H1 (cell line): ENCODE data around the gene CEBPA. TPM values are rescaled to one million over a fixed set of nuclear protein-coding genes. Genes with fewer than 3 reads are reported as not detected.

ENCODE experiments used
- CTCF ChIA-PET: fragments of 300-600 bp; sonication (Branson Sonifier 250); formaldehyde crosslinking; loops from one replicate; lab custom pipeline; 2021; ENCODE audit not compliant: partially characterized antibody; lab: Charles Lee
- POLR2A ChIA-PET: fragments of 300-600 bp; sonication (Branson Sonifier 250); formaldehyde crosslinking; loops from one replicate; lab custom pipeline; 2021; ENCODE audit warnings: inconsistent platforms; ENCODE audit not compliant: partially characterized antibody; lab: Charles Lee
- DNase-seq, 2 experiments: peaks; one replicate each; pipeline versions ENCODE4 v3.0.0 to v3.0.0-alpha.2; 2010 to 2022; ENCODE audit warnings: low spot score in 2 of 2, low read depth in 1 of 2, mixed read lengths in 1 of 2
- FAIRE-seq: peaks from 2 replicates; lab custom pipeline; 2011; peaks lifted over from hg19 to GRCh38; lab: Jason Lieb, UNC
- H2AFZ ChIP-seq: 2 replicates; pipeline ENCODE4 v1.8.1; 2012; ENCODE audit warnings: low read length, inconsistent platforms
- H2AK5ac ChIP-seq: 2 replicates; pipeline ENCODE4 v1.6.1; 2013; ENCODE audit warnings: low read depth, low read length
- H2BK120ac ChIP-seq: replicated peaks from 2 replicates; pipeline ENCODE3; 2013; ENCODE audit warnings: low read depth, low read length, inconsistent platforms
- H2BK12ac ChIP-seq: 2 replicates; pipeline ENCODE4 v1.6.1; 2013; ENCODE audit warnings: low read depth, low read length
- H2BK15ac ChIP-seq: 2 replicates; pipeline ENCODE4 v1.6.1; 2013; ENCODE audit warnings: low read length
- H2BK20ac ChIP-seq: 2 replicates; pipeline ENCODE4 v1.6.1; 2013; ENCODE audit warnings: low read length
- H2BK5ac ChIP-seq: 2 replicates; pipeline ENCODE4 v1.6.1; 2013; ENCODE audit warnings: low read depth, low read length
- H3K14ac ChIP-seq: 2 replicates; pipeline ENCODE4 v1.6.1; 2013; ENCODE audit warnings: inconsistent platforms; ENCODE audit not compliant: insufficient read length
- H3K18ac ChIP-seq: 2 replicates; pipeline ENCODE4 v1.6.1; 2013; ENCODE audit warnings: low read length; ENCODE audit errors: extremely low read depth
- H3K23ac ChIP-seq: 2 replicates; pipeline ENCODE4 v1.6.1; 2013; ENCODE audit warnings: inconsistent platforms; ENCODE audit not compliant: insufficient read length
- H3K23me2 ChIP-seq: 2 replicates; pipeline ENCODE4 v1.6.1; 2013; ENCODE audit warnings: low read depth, low read length
- H3K27ac ChIP-seq: 2 replicates; pipeline ENCODE4 v1.6.1; 2011; ENCODE audit warnings: low read depth, low read length, inconsistent platforms
- H3K27me3 ChIP-seq, 4 experiments: replicated peaks in 1 of 4; 1 replicate in 1 of 4; 2 replicates in 3 of 4; pipeline versions ENCODE4 v1.6.1 to v1.8.1; 2011 to 2013; ENCODE audit warnings: low read length in 3 of 4, mild to moderate bottlenecking in 3 of 4, inconsistent platforms in 2 of 4, mixed read lengths in 2 of 4, moderate library complexity in 1 of 4; ENCODE audit not compliant: control insufficient read depth in 3 of 4, insufficient read depth in 3 of 4; ENCODE audit errors: extremely low read depth in 1 of 4
- H3K36me3 ChIP-seq, 4 experiments: 2 replicates each; pipeline versions ENCODE4 v1.6.1 to v1.8.1; 2011 to 2013; ENCODE audit warnings: mild to moderate bottlenecking in 4 of 4, low read length in 3 of 4, moderate library complexity in 2 of 4, control low read depth in 1 of 4, inconsistent platforms in 1 of 4; ENCODE audit not compliant: insufficient read depth in 4 of 4, control insufficient read depth in 2 of 4
- H3K4ac ChIP-seq: replicated peaks from 2 replicates; pipeline ENCODE3; 2013; ENCODE audit warnings: low read length, low read depth, mixed read lengths, inconsistent platforms; ENCODE audit not compliant: insufficient read length
- H3K4me1 ChIP-seq, 4 experiments: replicated peaks in 1 of 4; 1 replicate in 1 of 4; 2 replicates in 3 of 4; pipeline versions ENCODE4 v1.6.1 to v1.8.1; 2011 to 2013; ENCODE audit warnings: low read length in 3 of 4, inconsistent platforms in 2 of 4, mixed read lengths in 1 of 4; ENCODE audit not compliant: insufficient read depth in 4 of 4, control insufficient read depth in 3 of 4
- H3K4me2 ChIP-seq, 2 experiments: 2 replicates each; pipeline versions ENCODE4 v1.6.1 to v1.8.1; 2011 to 2013; ENCODE audit warnings: low read depth in 2 of 2, low read length in 2 of 2, control low read depth in 1 of 2, inconsistent platforms in 1 of 2, mild to moderate bottlenecking in 1 of 2; ENCODE audit not compliant: insufficient read depth in 1 of 2
- H3K4me3 ChIP-seq, 4 experiments: fragments of 200-600, 300-600 bp in 1 of 4; sonication (generic), shearing (Covaris generic), sonication (Bioruptor Twin) in 1 of 4; 2 replicates each; pipeline versions ENCODE4 v1.5.1 to v1.8.1; 2011 to 2016; ENCODE audit warnings: low read length in 4 of 4, low read depth in 3 of 4, control low read depth in 2 of 4, inconsistent platforms in 2 of 4, mild to moderate bottlenecking in 2 of 4, mixed read lengths in 1 of 4, moderate library complexity in 1 of 4; ENCODE audit not compliant: insufficient read depth in 2 of 4; ENCODE audit errors: extremely low read depth in 1 of 4
- H3K56ac ChIP-seq: replicated peaks from 2 replicates; pipeline ENCODE3; 2013; ENCODE audit warnings: low read depth, mild to moderate bottlenecking, mixed read lengths, low read length, inconsistent platforms; ENCODE audit not compliant: insufficient read length
- H3K79me1 ChIP-seq: 2 replicates; pipeline ENCODE4 v1.6.1; 2013; ENCODE audit warnings: low read depth, low read length, control low read depth
- H3K79me2 ChIP-seq, 2 experiments: 2 replicates each; pipeline versions ENCODE4 v1.6.1 to v1.8.1; 2012 to 2013; ENCODE audit warnings: low read length in 2 of 2, mild to moderate bottlenecking in 2 of 2, inconsistent platforms in 1 of 2; ENCODE audit not compliant: insufficient read depth in 2 of 2, control insufficient read depth in 1 of 2
- H3K9ac ChIP-seq, 4 experiments: replicated peaks in 1 of 4; 1 replicate in 1 of 4; 2 replicates in 3 of 4; pipeline versions ENCODE4 v1.6.1 to v1.8.1; 2011 to 2013; ENCODE audit warnings: low read depth in 3 of 4, low read length in 3 of 4, control low read depth in 2 of 4, mild to moderate bottlenecking in 2 of 4, moderate library complexity in 2 of 4, inconsistent platforms in 1 of 4; ENCODE audit errors: extremely low read depth in 1 of 4
- H3K9me3 ChIP-seq, 2 experiments: 2 replicates each; pipeline versions ENCODE4 v1.6.1 to v1.8.1; 2012 to 2013; ENCODE audit warnings: mild to moderate bottlenecking in 2 of 2, moderate library complexity in 2 of 2, control low read depth in 1 of 2, inconsistent platforms in 1 of 2, low read depth in 1 of 2, low read length in 1 of 2, mixed read lengths in 1 of 2; ENCODE audit not compliant: insufficient read depth in 2 of 2
- H4K20me1 ChIP-seq, 2 experiments: replicated peaks in 1 of 2; 2 replicates each; pipeline versions ENCODE3 to v1.8.1; 2011 to 2013; ENCODE audit warnings: inconsistent platforms in 2 of 2, low read length in 2 of 2, mild to moderate bottlenecking in 1 of 2; ENCODE audit not compliant: insufficient read depth in 2 of 2, control insufficient read depth in 1 of 2
- H4K5ac ChIP-seq: 2 replicates; pipeline ENCODE4 v1.6.1; 2013; ENCODE audit warnings: low read length, low read depth, mixed read lengths, inconsistent platforms; ENCODE audit not compliant: insufficient read length
- H4K8ac ChIP-seq: 2 replicates; pipeline ENCODE4 v1.8.0; 2013; ENCODE audit warnings: mild to moderate bottlenecking, moderate library complexity, low read length, inconsistent platforms; ENCODE audit not compliant: insufficient read depth; ENCODE audit errors: extremely low read depth
- H4K91ac ChIP-seq: replicated peaks from 2 replicates; pipeline ENCODE3; 2013; ENCODE audit warnings: low read length, mixed read lengths, inconsistent platforms; ENCODE audit not compliant: insufficient read length
- BRCA1 ChIP-seq: IDR thresholded peaks from 2 replicates; pipeline ENCODE4 v1.6.1; 2012; ENCODE audit warnings: low read depth, low read length, improper control_type of control experiment
- EGR1 ChIP-seq: IDR thresholded peaks from 2 replicates; pipeline ENCODE4 v1.6.1; 2011; ENCODE audit warnings: low read depth, low read length, borderline replicate concordance
- EZH2 ChIP-seq: fragments of 200-600 bp; sonication (generic); IDR thresholded peaks from 2 replicates; pipeline ENCODE4 v1.7.1; 2012; ENCODE audit warnings: low read depth, mild to moderate bottlenecking, moderate library complexity, low read length, inconsistent platforms; ENCODE audit not compliant: severe bottlenecking
- GABPA ChIP-seq: IDR thresholded peaks from 2 replicates; pipeline ENCODE4 v1.6.1; 2011; ENCODE audit warnings: mild to moderate bottlenecking, low read length, moderate library complexity, borderline replicate concordance; ENCODE audit not compliant: insufficient read depth
- HDAC2 ChIP-seq, 2 experiments: fragments of 300-600 bp in 1 of 2; sonication (generic) in 1 of 2; IDR thresholded peaks; 2 replicates each; pipeline ENCODE4 v1.6.1; 2011 to 2012; ENCODE audit warnings: low read depth in 2 of 2, low read length in 2 of 2, mild to moderate bottlenecking in 2 of 2, moderate library complexity in 2 of 2, borderline replicate concordance in 1 of 2, inconsistent platforms in 1 of 2
- HDAC6 ChIP-seq: IDR thresholded peaks from one replicate; pipeline ENCODE4 v1.7.1; 2012; ENCODE audit warnings: low read depth, mild to moderate bottlenecking, inconsistent platforms, low read length, moderate library complexity
- JUN ChIP-seq: IDR thresholded peaks from 2 replicates; pipeline ENCODE4 v1.6.1; 2011; ENCODE audit warnings: low read depth, mild to moderate bottlenecking, improper control_type of control experiment, low read length
- JUND ChIP-seq: IDR thresholded peaks from 2 replicates; pipeline ENCODE4 v1.6.1; 2011; ENCODE audit warnings: mild to moderate bottlenecking, improper control_type of control experiment, low read length
- MAFK ChIP-seq: IDR thresholded peaks from 2 replicates; pipeline ENCODE4 v1.6.1; 2012; ENCODE audit warnings: low read depth, mild to moderate bottlenecking, improper control_type of control experiment, low read length
- POLR2AphosphoS5 ChIP-seq: IDR thresholded peaks from 2 replicates; pipeline ENCODE4 v1.6.1; 2011; ENCODE audit warnings: low read depth, low read length
- SRF ChIP-seq: IDR thresholded peaks from 2 replicates; pipeline ENCODE4 v1.6.1; 2011; ENCODE audit warnings: mild to moderate bottlenecking, low read depth, low read length, moderate library complexity
- WGBS, 2 experiments: shearing (Covaris generic) in 1 of 2; methylation state at CpG; one replicate each; pipeline versions ENCODE4 v1.1.6 to v1.1.7; 2013 to 2015; ENCODE audit warnings: low lambda C conversion rate in 2 of 2, mixed read lengths in 2 of 2, inconsistent platforms in 1 of 2, low coverage in 1 of 2, missing lambda C conversion rate in 1 of 2; ENCODE audit not compliant: insufficient replicate concordance in 2 of 2, insufficient coverage in 1 of 2, insufficient read length in 1 of 2; ENCODE audit errors: extremely low coverage in 1 of 2, missing lambda C conversion rate in 1 of 2; 5-methylcytosine and 5-hydroxymethylcytosine counted together
- polyA plus RNA-seq, 7 experiments: library from polyadenylated mRNA; depleted of rRNA in 3 of 7; stranded (reverse) in 5 of 7; unstranded in 2 of 7; fragments of >200 nt in 5 of 7; fragments of 200-250 nt in 2 of 7; gene quantifications; 1 replicate in 5 of 7; 2 replicates in 1 of 7; 4 replicates in 1 of 7; pipeline versions ENCODE4 v1.2.1 to v1.2.3, GENCODE V29; 2011 to 2013; ENCODE audit warnings: missing spikeins in 2 of 7, mixed read lengths in 2 of 7
- total RNA-seq: library from RNA; stranded (reverse); fragmentation: NEBNext Ultra II Directional; extraction: Animal tissue kit (Norgen Biotek cat#: 25700); gene quantifications from 2 replicates; pipeline ENCODE4 v1.2.1, GENCODE V29; 2021
- TF ChIP-seq, protein P1 (sequence below): IDR thresholded peaks from 2 replicates; pipeline ENCODE4 v1.6.1; 2012; ENCODE audit warnings: low read length, inconsistent platforms

Gene CEBPA
- total and polyA plus RNA-seq, 2 of the 8 experiments (the other 6 are each of a cell fraction or from before 2014, with no cell fraction given): 2.0 to 2.7 TPM

DNA sequence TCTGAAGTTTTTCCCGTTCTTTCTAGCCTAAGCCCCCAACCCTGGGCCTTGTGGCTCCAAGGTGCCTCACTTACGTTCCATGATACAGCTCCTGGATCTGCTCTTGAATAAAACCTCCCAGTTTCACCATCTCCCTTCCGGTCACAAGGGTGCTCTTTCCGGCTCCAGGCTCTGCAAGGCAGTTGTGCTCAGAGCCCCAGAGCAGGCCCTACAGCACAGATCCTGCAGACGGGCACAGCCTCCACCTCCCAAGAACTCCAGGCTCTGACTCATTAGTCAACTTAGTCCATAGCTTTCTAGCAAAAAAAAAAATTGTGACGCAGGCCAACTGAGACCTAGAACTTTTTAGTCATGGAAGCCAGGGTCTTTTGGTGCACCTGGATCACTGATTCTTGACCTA, 42.8 kb downstream of the CEBPA start:
- FAIRE-seq (no peak), DNase-seq (no peak)
- H2AFZ ChIP-seq: no peak overlapping the region
- no peak overlapping the region for H3K4ac ChIP-seq
- H3K23ac ChIP-seq: no peak overlapping the region
- H3K36me3 ChIP-seq: no peaks in the 10 kb centered on the region
- ChIA-PET CTCF (interaction anchor here (0.6 to 3.6 kb wide), 8 partner anchors 10 to 146 kb away, joined by 3 to 23 read pairs (median 5); no protein-coding TSS in a partner anchor), POLR2A (no interaction called here)
- no peaks in the 10 kb centered on the region for H3K9me3 ChIP-seq
- H3K9ac ChIP-seq: no peak overlapping the region
- H3K27me3 ChIP-seq: no peaks in the 10 kb centered on the region
- H4K5ac ChIP-seq: no peak overlapping the region
- H3K56ac ChIP-seq: no peak overlapping the region
- peaks cover 0 to 7% (median 0%) of the 10 kb centered on the region in 4 experiments; a peak in 1 of 7 replicates for H3K4me1 ChIP-seq
- no peaks in the 10 kb centered on the region for H3K23me2 ChIP-seq
- no peak overlapping the region for H2BK12ac ChIP-seq
- H2AK5ac ChIP-seq: no peak overlapping the region
- H4K20me1 ChIP-seq: no peaks in the 10 kb centered on the region
- H3K4me2 ChIP-seq: no peak overlapping the region
- H2BK15ac ChIP-seq: no peak overlapping the region
- no peak overlapping the region for H3K18ac ChIP-seq
- WGBS, 2 experiments: 93% methylated on average over 5 of the region's 6 CpGs; no CpG with 5 or more reads in 1 of the 2 experiments
- no peak overlapping the region for H4K91ac ChIP-seq
- no peak overlapping the region for H2BK20ac ChIP-seq
- no peaks in the 10 kb centered on the region for H3K79me2 ChIP-seq
- H3K79me1 ChIP-seq: no peaks in the 10 kb centered on the region
- H3K4me3 ChIP-seq: no peak overlapping the region
- no peak overlapping the region for H3K14ac ChIP-seq
- H2BK120ac ChIP-seq: no peak overlapping the region
- no peak overlapping the region for H3K27ac ChIP-seq
- no peak overlapping the region for H2BK5ac ChIP-seq
- H4K8ac ChIP-seq: no peak overlapping the region
- no peak for TF ChIP-seq EGR1
- no peak for TF ChIP-seq HDAC2 (IDR thresholded peaks at IDR 0.05; ENCODE audit: borderline replicate concordance in 1 of 2, low read depth in 2 of 2, low read length in 2 of 2)
- TF ChIP-seq HDAC6: no peak
- no peak for TF ChIP-seq SRF
- TF ChIP-seq EZH2: no peak
- TF ChIP-seq JUN: no peak
- TF ChIP-seq BRCA1: no peak
- no peak for TF ChIP-seq MAFK
- TF ChIP-seq GABPA: no peak
- no peak for TF ChIP-seq JUND
- TF ChIP-seq POLR2AphosphoS5: no peak
- TF ChIP-seq, protein P1, sequence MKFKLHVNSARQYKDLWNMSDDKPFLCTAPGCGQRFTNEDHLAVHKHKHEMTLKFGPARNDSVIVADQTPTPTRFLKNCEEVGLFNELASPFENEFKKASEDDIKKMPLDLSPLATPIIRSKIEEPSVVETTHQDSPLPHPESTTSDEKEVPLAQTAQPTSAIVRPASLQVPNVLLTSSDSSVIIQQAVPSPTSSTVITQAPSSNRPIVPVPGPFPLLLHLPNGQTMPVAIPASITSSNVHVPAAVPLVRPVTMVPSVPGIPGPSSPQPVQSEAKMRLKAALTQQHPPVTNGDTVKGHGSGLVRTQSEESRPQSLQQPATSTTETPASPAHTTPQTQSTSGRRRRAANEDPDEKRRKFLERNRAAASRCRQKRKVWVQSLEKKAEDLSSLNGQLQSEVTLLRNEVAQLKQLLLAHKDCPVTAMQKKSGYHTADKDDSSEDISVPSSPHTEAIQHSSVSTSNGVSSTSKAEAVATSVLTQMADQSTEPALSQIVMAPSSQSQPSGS: no peak
